HG03439 (cell line): ENCODE data around the gene OGFR.

Experiments used
- ATAC-seq: cut with Tn5 transposase; IDR thresholded peaks from one replicate; pipeline ENCODE4 v1.9.1; 2021; ENCODE audit warnings: mild to moderate bottlenecking, moderate library complexity; ENCODE audit not compliant: unreplicated experiment

The OGFR gene

GRCh38 chr20:62804627-62805154 is at the start of gene OGFR:
Gene OGFR (plus strand): TSS chr20:62804835. CDS start chr20:62804860, 25 bp downstream.
- ATAC-seq: no peak

GRCh38 chr20:62754991-62755356 is 49.7 kb upstream of the OGFR start:
- ATAC-seq: no peak

- no peak for ATAC-seq
These were observed 48.6 kb upstream of the OGFR start for GRCh38 chr20:62755817-62756724.

GRCh38 chr20:62758226-62758912 is 46.3 kb upstream of the OGFR start:
- no peak for ATAC-seq

- ATAC-seq: no peak
These were observed 44.6 kb upstream of the OGFR start for GRCh38 chr20:62759981-62760431.

- no peak for ATAC-seq
These were observed 44.2 kb upstream of the OGFR start for GRCh38 chr20:62760471-62760855.

GRCh38 chr20:62760856-62761758 is 43.5 kb upstream of the OGFR start:
- ATAC-seq: no peak

- no peak for ATAC-seq
These were observed 42.9 kb upstream of the OGFR start for GRCh38 chr20:62761759-62762131.

GRCh38 chr20:62762376-62762775 is 42.3 kb upstream of the OGFR start:
- ATAC-seq: no peak

- ATAC-seq: no peak
These were observed 41.8 kb upstream of the OGFR start for GRCh38 chr20:62762801-62763368.

- no peak for ATAC-seq
These were observed 41.2 kb upstream of the OGFR start for GRCh38 chr20:62763404-62763803.

GRCh38 chr20:62764156-62764935 is 40.3 kb upstream of the OGFR start:
- ATAC-seq: no peak

GRCh38 chr20:62765021-62765420 is 39.6 kb upstream of the OGFR start:
- no peak for ATAC-seq

GRCh38 chr20:62765432-62766070 is 39.1 kb upstream of the OGFR start:
- no peak for ATAC-seq

GRCh38 chr20:62766071-62766450 is 38.6 kb upstream of the OGFR start:
- no peak for ATAC-seq

GRCh38 chr20:62766716-62767115 is 37.9 kb upstream of the OGFR start:
- no peak for ATAC-seq

- ATAC-seq: no peak
These were observed 36.4 kb upstream of the OGFR start for GRCh38 chr20:62768234-62768546.

GRCh38 chr20:62768551-62769287 is 35.9 kb upstream of the OGFR start:
- no peak for ATAC-seq
